Stimulated activated CD4-positive, alpha-beta T cell treated with anti-CD3 and anti-CD28 coated beads, Interleukin-15, amount 100 ng/mL, for 1 hour (primary cell): ENCODE measurements around the gene TBC1D14.
"Not testable (repeated sequence)": the region's sequence is repeated elsewhere in the genome, so short reads cannot be mapped to it uniquely, and the experiment has no call there.

Experiments used
- DNase-seq, 2 donors: peaks; one replicate each; pipeline ENCODE4 v3.0.0-alpha.2; 2020; ENCODE audit warnings: low read depth in 1 of 2, low spot score in 1 of 2

Gene TBC1D14

GRCh38 chr4:6890358-6890757 lies 19.3 kb upstream of the TBC1D14 start:
- DNase-seq, result no peak

GRCh38 chr4:6890971-6891370 lies 18.7 kb upstream of the TBC1D14 start:
- DNase-seq, result not testable (repeated sequence)

- no peak for DNase-seq
Observed at GRCh38 chr4:6891436-6892170, 18.0 kb upstream of the TBC1D14 start.

GRCh38 chr4:6892190-6892908 lies 17.3 kb upstream of the TBC1D14 start:
- no peak for DNase-seq

- no peak for DNase-seq
Observed at GRCh38 chr4:6892909-6893202, 16.8 kb upstream of the TBC1D14 start.

- DNase-seq, result no peak
Observed at GRCh38 chr4:6893449-6894085, 16.1 kb upstream of the TBC1D14 start.

- no peak for DNase-seq
Observed at GRCh38 chr4:6894086-6894478, 15.5 kb upstream of the TBC1D14 start.

GRCh38 chr4:6894528-6895498 lies 14.8 kb upstream of the TBC1D14 start:
- DNase-seq, result no peak

GRCh38 chr4:6896035-6896434 lies 13.6 kb upstream of the TBC1D14 start:
- no peak for DNase-seq

GRCh38 chr4:6898763-6899162 lies 10.9 kb upstream of the TBC1D14 start:
- DNase-seq, result no peak

- no peak for DNase-seq
Observed at GRCh38 chr4:6900181-6900812, 9.3 kb upstream of the TBC1D14 start.

- no peak for DNase-seq
Observed at GRCh38 chr4:6900956-6901355, 8.7 kb upstream of the TBC1D14 start.

- DNase-seq, result no peak
Observed at GRCh38 chr4:6901669-6902317, 7.8 kb upstream of the TBC1D14 start.

- DNase-seq, result no peak
Observed at GRCh38 chr4:6902318-6903042, 7.1 kb upstream of the TBC1D14 start.

- no peak for DNase-seq
Observed at GRCh38 chr4:6905516-6906445, 3.8 kb upstream of the TBC1D14 start.

GRCh38 chr4:6906486-6906885 lies 3.1 kb upstream of the TBC1D14 start:
- DNase-seq, result not testable (repeated sequence)

- no peak for DNase-seq
Observed at GRCh38 chr4:6907658-6908191, 1.9 kb upstream of the TBC1D14 start.

GRCh38 chr4:6908432-6909112 lies 1.1 kb upstream of the TBC1D14 start:
- DNase-seq, result no peak
